H9 (cell line): Measurements from ENCODE around the gene LHFPL6. TPM values are rescaled to one million over a fixed set of nuclear protein-coding genes. Genes with fewer than 3 reads are reported as not detected.

ENCODE experiments used
- DNase-seq: peaks from one replicate; pipeline ENCODE4 v3.0.0-alpha.2; 2017
- H2AFZ ChIP-seq: one replicate; pipeline ENCODE4 v1.6.1; 2013; ENCODE audit warnings: mild to moderate bottlenecking, low read length, control low read depth, moderate library complexity
- H2AK5ac ChIP-seq: 2 replicates; pipeline ENCODE4 v1.6.1; 2013; ENCODE audit warnings: low read length, control low read depth, mixed read lengths; ENCODE audit not compliant: insufficient read length
- H2BK120ac ChIP-seq: one replicate; pipeline ENCODE4 v1.6.1; 2013; ENCODE audit warnings: low read depth, mild to moderate bottlenecking, low read length, control low read depth, inconsistent platforms; ENCODE audit not compliant: poor library complexity, severe bottlenecking
- H2BK12ac ChIP-seq: 2 replicates; pipeline ENCODE4 v1.6.1; 2013; ENCODE audit warnings: low read length, control low read depth, mixed read lengths, low read depth; ENCODE audit not compliant: insufficient read length
- H2BK15ac ChIP-seq: 2 replicates; pipeline ENCODE4 v1.6.1; 2013; ENCODE audit warnings: low read depth, low read length, control low read depth
- H2BK20ac ChIP-seq: one replicate; pipeline ENCODE4 v1.6.1; 2013; ENCODE audit warnings: low read depth, mild to moderate bottlenecking, low read length, control low read depth, inconsistent platforms; ENCODE audit not compliant: poor library complexity, severe bottlenecking
- H2BK5ac ChIP-seq: 2 replicates; pipeline ENCODE4 v1.6.1; 2013; ENCODE audit warnings: low read length, control low read depth, mixed read lengths; ENCODE audit not compliant: insufficient read length
- H3K14ac ChIP-seq: 2 replicates; pipeline ENCODE4 v1.6.1; 2013; ENCODE audit warnings: low read length, control low read depth; ENCODE audit not compliant: insufficient read depth
- H3K18ac ChIP-seq: 2 replicates; pipeline ENCODE4 v1.6.1; 2013; ENCODE audit warnings: low read depth, mild to moderate bottlenecking, mixed read lengths, low read length, control low read depth; ENCODE audit not compliant: insufficient read length
- H3K23ac ChIP-seq: 2 replicates; pipeline ENCODE4 v1.6.1; 2013; ENCODE audit warnings: low read length, control low read depth, mixed read lengths, low read depth; ENCODE audit not compliant: insufficient read length
- H3K23me2 ChIP-seq: 2 replicates; pipeline ENCODE4 v1.6.1; 2013; ENCODE audit warnings: low read depth, mild to moderate bottlenecking, mixed read lengths, low read length, control low read depth; ENCODE audit not compliant: insufficient read length, poor library complexity, severe bottlenecking
- H3K27ac ChIP-seq: 2 replicates; pipeline ENCODE4 v1.5.1; 2013; ENCODE audit warnings: low read length, control low read depth, mixed read lengths, low read depth; ENCODE audit not compliant: insufficient read length
- H3K27me3 ChIP-seq: 2 replicates; pipeline ENCODE4 v1.6.1; 2013; ENCODE audit warnings: low read length, control low read depth, inconsistent platforms; ENCODE audit not compliant: insufficient read depth
- H3K4ac ChIP-seq: 2 replicates; pipeline ENCODE4 v1.6.1; 2013; ENCODE audit warnings: low read depth, mild to moderate bottlenecking, control low read depth, inconsistent platforms, low read length, moderate library complexity
- H3K4me1 ChIP-seq: 2 replicates; pipeline ENCODE4 v1.6.1; 2013; ENCODE audit warnings: low read length, control low read depth, inconsistent platforms; ENCODE audit not compliant: insufficient read depth
- H3K4me2 ChIP-seq: 2 replicates; pipeline ENCODE4 v1.6.1; 2013; ENCODE audit warnings: low read length, control low read depth, mixed read lengths; ENCODE audit not compliant: insufficient read length, insufficient read depth
- H3K56ac ChIP-seq: 2 replicates; pipeline ENCODE4 v1.6.1; 2013; ENCODE audit warnings: low read depth, mild to moderate bottlenecking, mixed read lengths, low read length, control low read depth; ENCODE audit not compliant: insufficient read length
- H3K79me1 ChIP-seq: 2 replicates; pipeline ENCODE4 v1.6.1; 2013; ENCODE audit warnings: low read depth, mild to moderate bottlenecking, moderate library complexity, low read length, control low read depth, inconsistent platforms; ENCODE audit not compliant: insufficient read depth, poor library complexity, severe bottlenecking
- H3K79me2 ChIP-seq: 2 replicates; pipeline ENCODE4 v1.6.1; 2013; ENCODE audit warnings: low read length, control low read depth, inconsistent platforms; ENCODE audit not compliant: insufficient read depth
- H3K9ac ChIP-seq: 2 replicates; pipeline ENCODE4 v1.6.1; 2013; ENCODE audit warnings: low read length, control low read depth, mixed read lengths; ENCODE audit not compliant: insufficient read length; ENCODE audit errors: extremely low read depth
- H3K9me3 ChIP-seq: one replicate; pipeline ENCODE4 v1.6.1; 2013; ENCODE audit warnings: low read depth, low read length, inconsistent platforms; ENCODE audit not compliant: control insufficient read depth
- H3T11ph ChIP-seq: one replicate; pipeline ENCODE4 v1.6.1; 2013; ENCODE audit warnings: mild to moderate bottlenecking, low read length, control low read depth, inconsistent platforms
- H4K20me1 ChIP-seq: one replicate; pipeline ENCODE4 v1.6.1; 2013; ENCODE audit not compliant: control insufficient read depth, insufficient read length, insufficient read depth
- H4K5ac ChIP-seq: 2 replicates; pipeline ENCODE4 v1.6.1; 2013; ENCODE audit warnings: low read depth, mild to moderate bottlenecking, mixed read lengths, low read length, control low read depth; ENCODE audit not compliant: insufficient read length
- H4K8ac ChIP-seq: replicated peaks from 2 replicates; pipeline ENCODE4 v1.6.1; 2013; ENCODE audit warnings: low read length, control low read depth, mixed read lengths, low read depth; ENCODE audit not compliant: insufficient read length
- H4K91ac ChIP-seq: 2 replicates; pipeline ENCODE4 v1.6.1; 2013; ENCODE audit warnings: low read depth, mild to moderate bottlenecking, moderate library complexity, mixed read lengths, low read length, control low read depth; ENCODE audit not compliant: insufficient read length
- H3K27ac Mint-ChIP-seq, 3 experiments: 2 replicates in 2 of 3; 3 replicates in 1 of 3; pipeline ENCODE4 v1.8.0; 2020 to 2021; ENCODE audit warnings: mixed read lengths in 3 of 3, mild to moderate bottlenecking in 1 of 3, moderate library complexity in 1 of 3
- H3K27me3 Mint-ChIP-seq: 2 replicates; pipeline ENCODE4 v1.8.0; 2021; ENCODE audit warnings: low read depth, mild to moderate bottlenecking, moderate library complexity, mixed read lengths
- H3K36me3 Mint-ChIP-seq, 3 experiments: 2 replicates in 2 of 3; 3 replicates in 1 of 3; pipeline ENCODE4 v1.8.0; 2020 to 2021; ENCODE audit warnings: low read depth in 3 of 3, mixed read lengths in 3 of 3; ENCODE audit not compliant: insufficient read depth in 1 of 3
- H3K4me1 Mint-ChIP-seq, 2 experiments: 2 replicates each; pipeline ENCODE4 v1.8.0; 2020; ENCODE audit warnings: mixed read lengths in 2 of 2
- H3K4me3 Mint-ChIP-seq, 2 experiments: 2 replicates in 1 of 2; 3 replicates in 1 of 2; pipeline ENCODE4 v1.8.0; 2020 to 2021; ENCODE audit warnings: mild to moderate bottlenecking in 2 of 2, mixed read lengths in 2 of 2, moderate library complexity in 1 of 2
- H3K9me3 Mint-ChIP-seq, 2 experiments: 2 replicates in 1 of 2; 3 replicates in 1 of 2; pipeline ENCODE4 v1.8.0; 2020; ENCODE audit warnings: mild to moderate bottlenecking in 2 of 2, mixed read lengths in 2 of 2, moderate library complexity in 1 of 2
- CTCF ChIP-seq: fragments of 200-600 bp; sonication (generic); conservative IDR thresholded peaks from 3 replicates; pipeline ENCODE4 v1.8.0; 2021; ENCODE audit warnings: antibody characterized with exemption, mild to moderate bottlenecking
- WGBS: extraction: QIAGEN DNeasy Blood & Tissue Kit; methylation state at CpG from one replicate; pipeline ENCODE4 v1.1.7; 2013; ENCODE audit warnings: missing lambda C conversion rate, low lambda C conversion rate, mixed read lengths; ENCODE audit not compliant: insufficient read length; ENCODE audit errors: extremely low coverage; 5-methylcytosine and 5-hydroxymethylcytosine counted together
- total RNA-seq: library from RNA; stranded (reverse); gene quantifications from 2 replicates; pipeline ENCODE4 v1.2.1, GENCODE V29; 2021

LHFPL6 gene
- total RNA-seq, 1 experiment from 2014 or later, result 3.5 TPM

- Histone ChIP-seq H4K91ac (no peak overlapping the region), H3K79me1 (no peaks in the 10 kb centered on the region), H4K5ac (no peak overlapping the region), H2BK20ac (no peak overlapping the region), H2BK5ac (no peak overlapping the region), H3K27me3 (no peaks in the 10 kb centered on the region), H3K4me2 (no peak overlapping the region), H2AK5ac (no peak overlapping the region), H2BK120ac (no peak overlapping the region), H4K8ac (no peak overlapping the region), H2BK12ac (no peak overlapping the region), H3K14ac (no peak overlapping the region), H3K4ac (no peak overlapping the region), H2AFZ (no peak overlapping the region), H2BK15ac (no peak overlapping the region), H3K9ac (no peak overlapping the region), H3T11ph (no peak overlapping the region), H3K27ac (no peak overlapping the region), H3K79me2 (no peaks in the 10 kb centered on the region), H3K56ac (no peak overlapping the region), H3K4me1 (peaks cover 8% of the 10 kb centered on the region), H4K20me1 (no peaks in the 10 kb centered on the region), H3K23me2 (no peaks in the 10 kb centered on the region), H3K9me3 (no peaks in the 10 kb centered on the region), H3K18ac (no peak overlapping the region), H3K23ac (no peak overlapping the region)
- Mint-ChIP-seq H3K4me3 (no peak overlapping the region), H3K9me3 (peaks cover 0 to 3% of the 10 kb centered on the region in 2 experiments; a peak in 2 of 5 replicates), H3K36me3 (no peaks in the 10 kb centered on the region; a peak in 1 of 7 replicates), H3K27me3 (no peaks in the 10 kb centered on the region), H3K27ac (no peak overlapping the region; a peak in 2 of 7 replicates), H3K4me1 (peaks cover 25% of the 10 kb centered on the region in 2 experiments)
- no peak for DNase-seq
- no peak for TF ChIP-seq CTCF
- no CpG with 5 or more reads among the region's 7 CpGs for WGBS
Measured at GRCh38 chr13:39506559-39507390, 96.2 kb downstream of the LHFPL6 start.
